Heart right ventricle (tissue), 16 donors: ENCODE results near the gene GIMD1. TPM values are rescaled to one million over a fixed set of nuclear protein-coding genes. Genes with fewer than 3 reads are reported as not detected.

ENCODE experiments used
- ATAC-seq, 8 donors: fragments of 200-7000 bp; cut with Tn5 transposase; one replicate each; pipeline ENCODE4 v1.9.1; 2020; ENCODE audit warnings: mild to moderate bottlenecking in 8 of 8, moderate library complexity in 8 of 8, moderate number of reproducible peaks in 1 of 8
- DNase-seq, 2 donors: peaks; one replicate each; pipeline ENCODE4 v3.0.0-alpha.2; 2020
- H3K27ac ChIP-seq, 10 donors: fragments of 200-600 bp; sonication (generic) in 2 of 10; one replicate each; pipeline versions ENCODE4 v1.5.0 to v1.8.0; 2020 to 2022; ENCODE audit warnings: mild to moderate bottlenecking in 3 of 10
- H3K27me3 ChIP-seq, 7 donors: fragments of 200-600 bp; one replicate each; pipeline ENCODE4 v1.8.0; 2021 to 2022; ENCODE audit warnings: mild to moderate bottlenecking in 2 of 7
- H3K36me3 ChIP-seq, 9 donors: fragments of 200-600 bp; sonication (generic) in 1 of 9; one replicate each; pipeline versions ENCODE4 v1.5.0 to v1.8.0; 2020 to 2022; ENCODE audit warnings: mild to moderate bottlenecking in 2 of 9
- H3K4me1 ChIP-seq, 9 donors: fragments of 200-600 bp; sonication (generic) in 1 of 9; one replicate each; pipeline versions ENCODE4 v1.5.0 to v1.8.0; 2020 to 2022; ENCODE audit warnings: mild to moderate bottlenecking in 4 of 9
- H3K4me3 ChIP-seq, 10 donors: fragments of 200-600 bp; sonication (generic) in 2 of 10; one replicate each; pipeline versions ENCODE4 v1.5.0 to v1.8.0; 2020 to 2022; ENCODE audit warnings: mild to moderate bottlenecking in 7 of 10, moderate library complexity in 2 of 10
- H3K9me3 ChIP-seq, 11 donors: fragments of 200-600 bp in 10 of 11; sonication (generic) in 2 of 11; one replicate each; pipeline versions ENCODE4 v1.5.0 to v1.8.0; 2013 to 2022; ENCODE audit warnings: mild to moderate bottlenecking in 2 of 11, control low read depth in 1 of 11, moderate library complexity in 1 of 11
- WGBS, 2 donors: extraction: QIAGEN DNeasy Blood & Tissue Kit; methylation state at CpG; one replicate each; pipeline ENCODE4 v1.1.7; 2013; ENCODE audit warnings: inconsistent platforms in 1 of 2; 5-methylcytosine and 5-hydroxymethylcytosine counted together
- intact Hi-C, 10 donors: fragments of 100-400 bp; cut with DNase I; formaldehyde crosslinking; loops; one replicate each; pipeline versions ENCODE4 v1.11.1 to v1.14.2; 2022
- polyA plus RNA-seq, 2 donors: library from polyadenylated mRNA; stranded (reverse); fragments of 200-250 nt; gene quantifications; one replicate each; pipeline ENCODE4 v1.2.3, GENCODE V29; 2013
- total RNA-seq, 10 donors: library from RNA; stranded (reverse); fragmentation: NEBNext Ultra II Directional in 3 of 10; extraction: Animal tissue kit (Norgen Biotek cat#: 25700) in 3 of 10; gene quantifications; one replicate each; pipeline versions ENCODE4 v1.2.1 to v1.2.4, GENCODE V29; 2021 to 2023
- TF ChIP-seq, protein P1 (sequence below), 9 donors: fragments of 200-600 bp; sonication (generic) in 2 of 9; IDR thresholded peaks; one replicate each; pipeline versions ENCODE4 v1.5.0 to v1.8.0; 2021 to 2022; ENCODE audit warnings: antibody characterized with exemption in 9 of 9, mild to moderate bottlenecking in 5 of 9, moderate library complexity in 1 of 9
- donor health status: Arrhythmogenic right ventricular cardiomyopathy.
- donor health status: ischemic (EF 13 %, LVEDD 7.1; RV severe dilation, severe dysfunction).
- donor health status: healthy with polysubstance abuse.
- donor health status: DM: no; HTN: yes; CAD: no.
- donor health status: DM: no; HTN: no; CAD: no.
- donor health status: ischemic (EF 25% LVEDD 6.9; RV normal size, moderate dysfunction).
- donor health status: ischemic (EF 25% LVEDD 5.7; RV mildly dilated, moderate dysfunction).
- donor health status: healthy.
- donor health status: DM: yes; HTN: yes; CAD: no.
- donor health status: Ischemic cardiomyopathy.
- donor health status: ischemic (EF 35%, LVEDD 5.7; RV mildly dilated, moderate dysfunction).
- donor health status: nonischemic (EF 11% LVEDD 7.7; RV severe dilation, severe dysfunction).
- donor health status: DM: yes; HTN: yes; CAD: no.
- donor health status: PGD.
- donor health status: ischemic (EF 29% LVEDD 5.4; RV normal size, mild dysfunction).
- donor health status: nonischemic (EF 23%, LVEDD 6.1; RV moderate dilation, normal function).

The GIMD1 gene
- total and polyA plus RNA-seq, 12 donors: not detected

DNA sequence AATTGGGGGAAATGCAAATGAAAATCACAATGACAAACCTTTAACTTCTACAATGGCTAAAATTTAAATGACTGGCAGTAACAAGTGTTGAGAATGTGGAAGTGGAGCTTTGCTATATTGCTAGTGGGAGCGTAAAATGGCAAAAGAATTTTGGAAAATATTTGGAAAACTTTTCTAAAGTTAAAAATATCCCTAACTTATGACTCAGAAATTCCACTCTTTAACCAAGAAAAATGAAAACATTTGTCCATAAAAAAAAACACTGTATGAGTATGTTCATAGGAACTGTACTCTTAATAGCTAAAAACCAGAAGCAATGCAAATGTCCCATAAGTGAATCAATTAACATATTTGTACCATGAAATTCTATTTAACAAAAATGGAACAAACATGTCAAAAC, 56.2 kb downstream of the GIMD1 start:
- intact Hi-C loops: no loop called here
- Histone ChIP-seq H3K36me3 (peaks cover 0 to 14% (median 6%) of the 10 kb centered on the region in 9 donors), H3K9me3 (no peaks in the 10 kb centered on the region), H3K4me1 (peaks cover under 1 to 28% (median 26%) of the 10 kb centered on the region in 9 donors), H3K4me3 (no peak overlapping the region), H3K27ac (no peak overlapping the region), H3K27me3 (no peaks in the 10 kb centered on the region)
- WGBS, 2 donors: 79 to 83% methylated on average over 1 of the region's 1 CpG
- TF ChIP-seq, protein P1, sequence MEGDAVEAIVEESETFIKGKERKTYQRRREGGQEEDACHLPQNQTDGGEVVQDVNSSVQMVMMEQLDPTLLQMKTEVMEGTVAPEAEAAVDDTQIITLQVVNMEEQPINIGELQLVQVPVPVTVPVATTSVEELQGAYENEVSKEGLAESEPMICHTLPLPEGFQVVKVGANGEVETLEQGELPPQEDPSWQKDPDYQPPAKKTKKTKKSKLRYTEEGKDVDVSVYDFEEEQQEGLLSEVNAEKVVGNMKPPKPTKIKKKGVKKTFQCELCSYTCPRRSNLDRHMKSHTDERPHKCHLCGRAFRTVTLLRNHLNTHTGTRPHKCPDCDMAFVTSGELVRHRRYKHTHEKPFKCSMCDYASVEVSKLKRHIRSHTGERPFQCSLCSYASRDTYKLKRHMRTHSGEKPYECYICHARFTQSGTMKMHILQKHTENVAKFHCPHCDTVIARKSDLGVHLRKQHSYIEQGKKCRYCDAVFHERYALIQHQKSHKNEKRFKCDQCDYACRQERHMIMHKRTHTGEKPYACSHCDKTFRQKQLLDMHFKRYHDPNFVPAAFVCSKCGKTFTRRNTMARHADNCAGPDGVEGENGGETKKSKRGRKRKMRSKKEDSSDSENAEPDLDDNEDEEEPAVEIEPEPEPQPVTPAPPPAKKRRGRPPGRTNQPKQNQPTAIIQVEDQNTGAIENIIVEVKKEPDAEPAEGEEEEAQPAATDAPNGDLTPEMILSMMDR (IDR thresholded peaks at IDR 0.05): no peak
- ATAC-seq: no peak
- DNase-seq: no peak

Other genes with a start within 250 kb of the GIMD1 start
- gene TBCK, start 52.6 kb downstream of the GIMD1 start, total RNA-seq: 10 to 100 TPM in 9 of 10 donors, 1 to 10 TPM in 1; 8.3 to 22.8 (median 18.4) TPM
- 1 to 10 TPM; 5.0 to 6.0 TPM for gene TBCK, start 52.6 kb downstream of the GIMD1 start, polyA plus RNA-seq
- 10 to 100 TPM; 33.0 to 38.6 (median 36.0) TPM for gene AIMP1, start 52.2 kb downstream of the GIMD1 start, total RNA-seq
- 10 to 100 TPM; 22.8 to 25.5 TPM for gene AIMP1, start 52.2 kb downstream of the GIMD1 start, polyA plus RNA-seq